GM12878 (cell line): ENCODE results near the gene NR2F2. TPM values are rescaled to one million over a fixed set of nuclear protein-coding genes. Genes with fewer than 3 reads are reported as not detected.

Experiments used
- ATAC-seq: fragments of 200-7000 bp; cut with Tn5 transposase; 3 replicates; pipeline ENCODE4 v1.9.1; 2020; ENCODE audit warnings: mild to moderate bottlenecking, moderate library complexity
- BruUV-seq: library from RNA; stranded (reverse); fragments of 400-500 nt; replicated peaks from 2 replicates; lab custom pipeline; 2021; lab: Mats Ljungman, UMichigan
- CTCF ChIA-PET: fragments of 300-600 bp; sonication (Branson Sonifier 250); formaldehyde crosslinking; extraction: SDS; loops from one replicate; lab custom pipeline; 2021; ENCODE audit warnings: inconsistent platforms; lab: Yijun Ruan, JAX
- POLR2A ChIA-PET: fragments of 350-600 bp; formaldehyde crosslinking; extraction: SDS; loops from one replicate; lab custom pipeline; 2021; ENCODE audit warnings: inconsistent platforms; lab: Charles Lee
- RAD21 ChIA-PET: fragments of 300-600 bp; sonication (Branson Sonifier 250); formaldehyde crosslinking; loops from one replicate; lab custom pipeline; 2023; ENCODE audit warnings: antibody characterized with exemption; ENCODE audit not compliant: unreplicated experiment; lab: Charles Lee
- SMC1A ChIA-PET: fragments of 300-600 bp; sonication (Branson Sonifier 250); formaldehyde crosslinking; loops from one replicate; lab custom pipeline; 2023; ENCODE audit not compliant: unreplicated experiment, uncharacterized antibody; lab: Charles Lee
- DNase-seq: peaks from one replicate; pipeline ENCODE4 v3.0.0-alpha.2; 2011; ENCODE audit warnings: low read depth, low spot score
- FAIRE-seq: peaks from 3 replicates; lab custom pipeline; 2011; peaks lifted over from hg19 to GRCh38; lab: Jason Lieb, UNC
- H2AFZ ChIP-seq: 2 replicates; pipeline ENCODE4 v1.6.0; 2011; ENCODE audit warnings: low read depth, low read length, control low read depth; ENCODE audit not compliant: control insufficient read depth
- H3K27ac ChIP-seq: 2 replicates; pipeline ENCODE4 v1.5.1; 2011; ENCODE audit warnings: control low read depth; ENCODE audit not compliant: control insufficient read depth, insufficient read depth
- H3K27me3 ChIP-seq, 2 experiments: replicated peaks in 1 of 2; 2 replicates each; pipeline versions ENCODE4 v1.6.0 to v1.6.1; 2011; ENCODE audit warnings: low read length in 1 of 2; ENCODE audit not compliant: control insufficient read depth in 2 of 2, insufficient read depth in 2 of 2
- H3K36me3 ChIP-seq, 2 experiments: 2 replicates each; pipeline ENCODE4 v1.5.1; 2011; ENCODE audit warnings: low read length in 1 of 2; ENCODE audit not compliant: control insufficient read depth in 2 of 2, insufficient read depth in 2 of 2
- H3K4me1 ChIP-seq: 2 replicates; pipeline ENCODE4 v1.6.1; 2011; ENCODE audit warnings: mild to moderate bottlenecking, low read length, moderate library complexity, mixed read lengths; ENCODE audit not compliant: control insufficient read depth, insufficient read depth
- H3K4me2 ChIP-seq: 2 replicates; pipeline ENCODE4 v1.6.0; 2011; ENCODE audit warnings: control low read depth; ENCODE audit not compliant: control insufficient read depth, insufficient read depth
- H3K4me3 ChIP-seq: fragments of 200-600 bp; sonication (generic); 2 replicates; pipeline ENCODE4 v1.5.1; 2016
- H3K79me2 ChIP-seq: 2 replicates; pipeline ENCODE4 v1.6.0; 2011; ENCODE audit warnings: low read length; ENCODE audit not compliant: control insufficient read depth, insufficient read depth
- H3K9ac ChIP-seq: 2 replicates; pipeline ENCODE4 v1.8.0; 2011; ENCODE audit warnings: low read length, control low read depth, mixed read lengths; ENCODE audit not compliant: control insufficient read depth, insufficient read depth
- H3K9me3 ChIP-seq: replicated peaks from 3 replicates; pipeline ENCODE4 v1.5.1; 2011; ENCODE audit warnings: mild to moderate bottlenecking, low read length; ENCODE audit not compliant: control insufficient read depth, insufficient read depth
- H4K20me1 ChIP-seq: 2 replicates; pipeline ENCODE4 v1.6.0; 2011; ENCODE audit not compliant: control insufficient read depth, insufficient read depth
- CBFB ChIP-seq: IDR thresholded peaks from 2 replicates; pipeline ENCODE4 v1.6.1; 2016; ENCODE audit warnings: antibody characterized with exemption, low read depth
- CBX3 ChIP-seq: fragments of 200-600 bp; sonication (generic); IDR thresholded peaks from 2 replicates; pipeline ENCODE4 v1.6.1; 2016; ENCODE audit warnings: low read depth, borderline replicate concordance
- CHD2 ChIP-seq: IDR thresholded peaks from 2 replicates; pipeline ENCODE4 v1.6.1; 2011; ENCODE audit warnings: low read depth, low read length, improper control_type of control experiment, borderline replicate concordance
- JUND ChIP-seq: IDR thresholded peaks from 2 replicates; pipeline ENCODE4 v1.6.1; 2012; ENCODE audit warnings: low read depth, mild to moderate bottlenecking, low read length, improper control_type of control experiment, moderate library complexity
- KLF5 ChIP-seq: fragments of 450-650 bp; IDR thresholded peaks from 2 replicates; pipeline ENCODE4 v1.6.1; 2014; ENCODE audit warnings: mild to moderate bottlenecking; ENCODE audit not compliant: partially characterized antibody
- MTA3 ChIP-seq: IDR thresholded peaks from 2 replicates; pipeline ENCODE4 v1.6.1; 2012; ENCODE audit warnings: low read length, inconsistent platforms, borderline replicate concordance
- NFYA ChIP-seq: IDR thresholded peaks from 2 replicates; pipeline ENCODE4 v1.6.1; 2011; ENCODE audit warnings: low read depth, mild to moderate bottlenecking, low read length, improper control_type of control experiment, borderline replicate concordance
- SMARCA5 ChIP-seq: fragments of 450-650 bp; IDR thresholded peaks from 2 replicates; pipeline ENCODE4 v1.6.1; 2017; ENCODE audit warnings: mild to moderate bottlenecking
- SMC3 ChIP-seq: IDR thresholded peaks from 2 replicates; pipeline ENCODE4 v1.6.1; 2011; ENCODE audit warnings: low read length, improper control_type of control experiment, borderline replicate concordance
- ZNF24 ChIP-seq: fragments of 450-650 bp; IDR thresholded peaks from 2 replicates; pipeline ENCODE4 v1.6.1; 2017; ENCODE audit warnings: antibody characterized with exemption, mild to moderate bottlenecking
- WGBS: methylation state at CpG from one replicate; pipeline ENCODE4 v1.1.6; 2016; ENCODE audit warnings: low lambda C conversion rate; ENCODE audit not compliant: insufficient replicate concordance, insufficient coverage; ENCODE audit errors: missing lambda C conversion rate; 5-methylcytosine and 5-hydroxymethylcytosine counted together
- in situ Hi-C: fragments of 300-500 bp; cut with MboI; formaldehyde crosslinking; loops from 9 replicates; pipeline ENCODE4 v1.14.3; 2018; ENCODE audit warnings: mixed read lengths
- intact Hi-C: fragments of 100-400 bp; cut with micrococcal nuclease; formaldehyde crosslinking; loops from one replicate; pipeline ENCODE4 v1.14.2; 2022; ENCODE audit not compliant: unreplicated experiment
- polyA plus RNA-seq, 11 experiments: library from polyadenylated mRNA; depleted of rRNA in 4 of 11; unstranded in 6 of 11; stranded (reverse) in 5 of 11; fragments of >200 nt; fragmentation: Nextera tagmentation in 4 of 11; fragmentation: Illumina TruSeq in 1 of 11; extraction: Ambion mirVana in 4 of 11; extraction: Trizol in 1 of 11; gene quantifications; 1 replicate in 1 of 11; 2 replicates in 10 of 11; pipeline versions ENCODE4 v1.2.1 to v1.2.3, GENCODE V29; 2011 to 2016; ENCODE audit warnings: inconsistent platforms in 2 of 11, missing spikeins in 2 of 11, low read depth in 1 of 11
- total RNA-seq, 4 experiments: library from RNA; depleted of rRNA in 3 of 4; stranded (reverse); fragments of >200 nt in 3 of 4; fragmentation: Illumina TruSeq in 1 of 4; extraction: Trizol in 1 of 4; gene quantifications; 2 replicates each; pipeline versions ENCODE4 v1.2.1 to v1.2.3, GENCODE V29; 2013 to 2021
- TF ChIP-seq, protein P1 (sequence below): IDR thresholded peaks from 2 replicates; pipeline ENCODE4 v1.6.1; 2012; ENCODE audit warnings: improper control_type of control experiment, low read depth, low read length; ENCODE audit not compliant: insufficient replicate concordance
- TF ChIP-seq, protein P2 (sequence below): fragments of 450-650 bp; IDR thresholded peaks from 2 replicates; pipeline ENCODE4 v1.6.1; 2014; ENCODE audit warnings: mild to moderate bottlenecking
- TF ChIP-seq, protein P3 (sequence below): fragments of 450-650 bp; IDR thresholded peaks from 2 replicates; pipeline ENCODE4 v1.6.1; 2017; ENCODE audit warnings: mild to moderate bottlenecking, low read depth, inconsistent platforms; ENCODE audit not compliant: poor library complexity, severe bottlenecking

The NR2F2 gene
- total and polyA plus RNA-seq, 10 of the 15 experiments (the other 5 are each of a cell fraction or from before 2014, with no cell fraction given), result 1.1 to 10.1 (median 3.2) TPM

DNA sequence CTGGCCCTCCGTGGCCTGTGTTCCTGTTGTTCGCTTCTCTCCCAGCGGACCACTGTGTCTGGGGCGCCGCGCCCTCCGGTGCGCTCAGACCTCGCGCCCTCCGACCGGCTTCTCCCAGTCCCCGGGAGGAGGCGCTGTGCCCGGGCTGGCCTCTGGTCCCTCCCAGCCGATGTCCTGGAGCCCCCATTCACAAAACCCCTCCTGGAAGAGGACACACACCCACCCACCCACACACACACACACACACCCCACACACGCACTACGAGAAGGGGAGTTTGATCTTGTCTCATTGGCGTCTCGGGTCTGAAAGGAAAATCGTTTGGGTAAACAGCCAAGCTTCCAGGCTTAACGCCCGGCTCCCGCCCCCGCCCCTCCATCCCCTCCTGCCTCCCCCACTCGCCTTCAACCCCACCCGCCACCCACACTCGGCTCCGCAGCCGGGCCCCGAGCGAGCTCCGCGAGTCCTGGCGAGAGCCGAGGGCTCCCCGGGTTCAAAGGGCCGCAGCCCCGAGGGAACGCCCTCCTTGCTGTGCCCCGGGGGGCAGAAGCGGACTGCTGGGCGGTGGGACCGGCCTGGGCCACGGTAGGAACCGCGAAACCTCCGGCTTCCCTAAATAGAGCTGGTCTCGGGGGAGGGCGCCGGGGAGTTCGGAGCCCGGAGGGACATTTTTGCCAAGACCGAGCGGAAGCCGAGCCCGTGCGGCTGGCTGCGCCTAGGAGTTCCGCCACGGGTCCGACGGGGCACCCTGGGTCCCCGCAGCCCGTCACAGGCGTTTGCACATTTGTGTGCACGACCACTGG lies 23.6 kb downstream of the NR2F2 start:
- Histone ChIP-seq H3K27ac (no peak overlapping the region), H3K36me3 (no peaks in the 10 kb centered on the region), H3K4me2 (peak overlapping the region; percentile 7; the same call in 1 of the 2 replicates), H3K9me3 (no peaks in the 10 kb centered on the region; the same call in 2 of the 3 replicates), H3K4me3 (peak overlapping the region; percentile 34; the same call in 1 of the 2 replicates), H3K79me2 (no peaks in the 10 kb centered on the region), H3K9ac (no peak overlapping the region; the same call in 1 of the 2 replicates), H3K4me1 (peaks cover 6% of the 10 kb centered on the region; the same call in 1 of the 2 replicates), H2AFZ (no peak overlapping the region), H3K27me3 (peaks cover 0 to 12% of the 10 kb centered on the region in 2 experiments), H4K20me1 (no peaks in the 10 kb centered on the region; the same call in 1 of the 2 replicates)
- CTCF ChIA-PET, result interaction anchor here (0.7 to 7.5 kb wide), 6 partner anchors 8 to 881 kb away, joined by 3 to 76 read pairs (median 5); partner anchors contain the start of gene NR2F2
- SMC1A ChIA-PET, result interaction anchor here (0.6 to 4.6 kb wide), 10 partner anchors 8 to 1771 kb away, joined by 3 to 35 read pairs (median 4); partner anchors contain the start of gene NR2F2
- FAIRE-seq, result no peak
- BruUV-seq, result no TSS peak
- DNase-seq, result no peak
- in situ Hi-C loops (loop anchor here (10.0 kb wide), 1 partner anchor 881 kb away; no protein-coding TSS in a partner anchor), intact Hi-C loops (loop anchor here (10.0 kb wide), 1 partner anchor 791 kb away; no protein-coding TSS in a partner anchor)
- 28% methylated on average over 48 of the region's 67 CpGs for WGBS
- RAD21 ChIA-PET, result interaction anchor here (1.2 to 11.4 kb wide), 5 partner anchors 9 to 790 kb away, joined by 3 to 124 read pairs (median 10); partner anchors contain the start of gene NR2F2
- POLR2A ChIA-PET, result interaction anchor here (1.4 to 2.0 kb wide), 3 partner anchors 18 to 26 kb away, joined by 4 to 7 read pairs (median 6); partner anchors contain the start of gene NR2F2
- peak; percentile 21 for ATAC-seq
- TF ChIP-seq, protein P1, sequence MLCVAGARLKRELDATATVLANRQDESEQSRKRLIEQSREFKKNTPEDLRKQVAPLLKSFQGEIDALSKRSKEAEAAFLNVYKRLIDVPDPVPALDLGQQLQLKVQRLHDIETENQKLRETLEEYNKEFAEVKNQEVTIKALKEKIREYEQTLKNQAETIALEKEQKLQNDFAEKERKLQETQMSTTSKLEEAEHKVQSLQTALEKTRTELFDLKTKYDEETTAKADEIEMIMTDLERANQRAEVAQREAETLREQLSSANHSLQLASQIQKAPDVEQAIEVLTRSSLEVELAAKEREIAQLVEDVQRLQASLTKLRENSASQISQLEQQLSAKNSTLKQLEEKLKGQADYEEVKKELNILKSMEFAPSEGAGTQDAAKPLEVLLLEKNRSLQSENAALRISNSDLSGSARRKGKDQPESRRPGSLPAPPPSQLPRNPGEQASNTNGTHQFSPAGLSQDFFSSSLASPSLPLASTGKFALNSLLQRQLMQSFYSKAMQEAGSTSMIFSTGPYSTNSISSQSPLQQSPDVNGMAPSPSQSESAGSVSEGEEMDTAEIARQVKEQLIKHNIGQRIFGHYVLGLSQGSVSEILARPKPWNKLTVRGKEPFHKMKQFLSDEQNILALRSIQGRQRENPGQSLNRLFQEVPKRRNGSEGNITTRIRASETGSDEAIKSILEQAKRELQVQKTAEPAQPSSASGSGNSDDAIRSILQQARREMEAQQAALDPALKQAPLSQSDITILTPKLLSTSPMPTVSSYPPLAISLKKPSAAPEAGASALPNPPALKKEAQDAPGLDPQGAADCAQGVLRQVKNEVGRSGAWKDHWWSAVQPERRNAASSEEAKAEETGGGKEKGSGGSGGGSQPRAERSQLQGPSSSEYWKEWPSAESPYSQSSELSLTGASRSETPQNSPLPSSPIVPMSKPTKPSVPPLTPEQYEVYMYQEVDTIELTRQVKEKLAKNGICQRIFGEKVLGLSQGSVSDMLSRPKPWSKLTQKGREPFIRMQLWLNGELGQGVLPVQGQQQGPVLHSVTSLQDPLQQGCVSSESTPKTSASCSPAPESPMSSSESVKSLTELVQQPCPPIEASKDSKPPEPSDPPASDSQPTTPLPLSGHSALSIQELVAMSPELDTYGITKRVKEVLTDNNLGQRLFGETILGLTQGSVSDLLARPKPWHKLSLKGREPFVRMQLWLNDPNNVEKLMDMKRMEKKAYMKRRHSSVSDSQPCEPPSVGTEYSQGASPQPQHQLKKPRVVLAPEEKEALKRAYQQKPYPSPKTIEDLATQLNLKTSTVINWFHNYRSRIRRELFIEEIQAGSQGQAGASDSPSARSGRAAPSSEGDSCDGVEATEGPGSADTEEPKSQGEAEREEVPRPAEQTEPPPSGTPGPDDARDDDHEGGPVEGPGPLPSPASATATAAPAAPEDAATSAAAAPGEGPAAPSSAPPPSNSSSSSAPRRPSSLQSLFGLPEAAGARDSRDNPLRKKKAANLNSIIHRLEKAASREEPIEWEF, result no peak
- TF ChIP-seq MTA3 (no peak), NFYA (no peak), JUND (no peak), SMARCA5 (peak; percentile 41; the same call in 1 of the 2 replicates), CBX3 (no peak), CBFB (no peak), ZNF24 (no peak), KLF5 (no peak), SMC3 (no peak), CHD2 (0 out of 2 replicates have a peak, but pooled peaks have one; percentile 16)
- TF ChIP-seq, protein P2, sequence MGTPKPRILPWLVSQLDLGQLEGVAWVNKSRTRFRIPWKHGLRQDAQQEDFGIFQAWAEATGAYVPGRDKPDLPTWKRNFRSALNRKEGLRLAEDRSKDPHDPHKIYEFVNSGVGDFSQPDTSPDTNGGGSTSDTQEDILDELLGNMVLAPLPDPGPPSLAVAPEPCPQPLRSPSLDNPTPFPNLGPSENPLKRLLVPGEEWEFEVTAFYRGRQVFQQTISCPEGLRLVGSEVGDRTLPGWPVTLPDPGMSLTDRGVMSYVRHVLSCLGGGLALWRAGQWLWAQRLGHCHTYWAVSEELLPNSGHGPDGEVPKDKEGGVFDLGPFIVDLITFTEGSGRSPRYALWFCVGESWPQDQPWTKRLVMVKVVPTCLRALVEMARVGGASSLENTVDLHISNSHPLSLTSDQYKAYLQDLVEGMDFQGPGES, result no peak
- TF ChIP-seq, protein P3, sequence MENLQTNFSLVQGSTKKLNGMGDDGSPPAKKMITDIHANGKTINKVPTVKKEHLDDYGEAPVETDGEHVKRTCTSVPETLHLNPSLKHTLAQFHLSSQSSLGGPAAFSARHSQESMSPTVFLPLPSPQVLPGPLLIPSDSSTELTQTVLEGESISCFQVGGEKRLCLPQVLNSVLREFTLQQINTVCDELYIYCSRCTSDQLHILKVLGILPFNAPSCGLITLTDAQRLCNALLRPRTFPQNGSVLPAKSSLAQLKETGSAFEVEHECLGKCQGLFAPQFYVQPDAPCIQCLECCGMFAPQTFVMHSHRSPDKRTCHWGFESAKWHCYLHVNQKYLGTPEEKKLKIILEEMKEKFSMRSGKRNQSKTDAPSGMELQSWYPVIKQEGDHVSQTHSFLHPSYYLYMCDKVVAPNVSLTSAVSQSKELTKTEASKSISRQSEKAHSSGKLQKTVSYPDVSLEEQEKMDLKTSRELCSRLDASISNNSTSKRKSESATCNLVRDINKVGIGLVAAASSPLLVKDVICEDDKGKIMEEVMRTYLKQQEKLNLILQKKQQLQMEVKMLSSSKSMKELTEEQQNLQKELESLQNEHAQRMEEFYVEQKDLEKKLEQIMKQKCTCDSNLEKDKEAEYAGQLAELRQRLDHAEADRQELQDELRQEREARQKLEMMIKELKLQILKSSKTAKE, result no peak
